ENCODE data around the gene NFYC.

DNA sequence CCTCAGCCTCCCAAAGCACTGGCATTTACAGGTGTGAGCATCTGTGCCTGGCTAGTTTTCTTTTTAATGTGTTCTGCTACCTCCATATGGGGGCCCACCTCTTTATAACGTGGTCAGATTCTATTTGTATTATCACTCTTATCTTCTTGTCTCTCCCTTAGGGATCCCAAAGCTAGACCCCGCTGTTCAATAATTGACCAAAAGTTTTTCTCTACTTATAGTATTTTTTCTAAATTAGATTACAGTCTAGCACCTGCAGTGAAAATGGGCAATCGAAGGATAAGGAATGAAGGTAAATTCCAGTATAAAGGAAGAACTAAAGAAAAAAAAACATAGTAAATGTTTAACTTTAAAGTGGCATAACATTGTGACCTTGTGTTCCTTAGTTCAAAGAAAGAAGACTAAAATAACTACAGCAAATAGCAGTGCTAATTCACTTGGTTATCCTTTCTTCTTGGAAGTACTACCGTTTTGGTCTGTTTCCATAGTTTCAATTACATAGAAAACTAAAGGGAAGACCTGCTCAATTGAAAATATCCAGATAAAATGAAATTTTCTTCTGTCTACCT lies 24.1 kb downstream of the NFYC start:
- no peak for TF ChIP-seq GATA2 (IDR thresholded peaks at IDR 0.05; ENCODE audit: low read depth, low read length)
- no peak for TF ChIP-seq GATA3 (IDR thresholded peaks at IDR 0.05; ENCODE audit: low read depth, low read length)

All from SH-SY5Y (cell line).